Osteoblast (primary cell): ENCODE results near the gene REL. TPM values are rescaled to one million over a fixed set of nuclear protein-coding genes. Genes with fewer than 3 reads are reported as not detected.
A peak's percentile ranks its signal among the peaks of the same experiment; 100 is the strongest.

Experiments used
- DNase-seq: peaks from one replicate; pipeline ENCODE4 v3.0.0; 2011; ENCODE audit warnings: low spot score, mixed read lengths; ENCODE audit not compliant: insufficient read length; ENCODE audit errors: missing footprints
- H2AFZ ChIP-seq: 2 replicates; pipeline ENCODE4 v1.6.0; 2011; ENCODE audit warnings: mild to moderate bottlenecking, low read length
- H3K27ac ChIP-seq: 2 replicates; pipeline ENCODE4 v1.5.1; 2011; ENCODE audit warnings: mild to moderate bottlenecking, low read depth, low read length, moderate library complexity
- H3K27me3 ChIP-seq: 2 replicates; pipeline ENCODE4 v1.6.0; 2012; ENCODE audit warnings: mild to moderate bottlenecking, control low read depth, inconsistent platforms, low read length, moderate library complexity; ENCODE audit not compliant: insufficient read depth
- H3K36me3 ChIP-seq: 2 replicates; pipeline ENCODE4 v1.5.1; 2011; ENCODE audit warnings: mild to moderate bottlenecking, low read length, control low read depth, moderate library complexity; ENCODE audit not compliant: insufficient read depth
- H3K4me1 ChIP-seq: 2 replicates; pipeline ENCODE4 v1.5.1; 2011; ENCODE audit warnings: mild to moderate bottlenecking, low read length, control low read depth, moderate library complexity; ENCODE audit not compliant: insufficient read depth
- H3K4me2 ChIP-seq: 2 replicates; pipeline ENCODE4 v1.6.0; 2011; ENCODE audit warnings: mild to moderate bottlenecking, low read length; ENCODE audit not compliant: insufficient read depth
- H3K4me3 ChIP-seq: fragments of 200-600 bp; sonication (generic); 3 replicates; pipeline ENCODE4 v1.5.1; 2012; ENCODE audit warnings: mild to moderate bottlenecking, low read length, inconsistent platforms; ENCODE audit not compliant: insufficient read depth
- H3K79me2 ChIP-seq: 2 replicates; pipeline ENCODE4 v1.6.0; 2012; ENCODE audit warnings: mild to moderate bottlenecking, low read length, control low read depth, inconsistent platforms; ENCODE audit not compliant: insufficient read depth
- H3K9me3 ChIP-seq: 2 replicates; pipeline ENCODE4 v1.5.1; 2011; ENCODE audit warnings: low read depth, low read length, control low read depth
- H4K20me1 ChIP-seq: 2 replicates; pipeline ENCODE4 v1.6.0; 2012; ENCODE audit warnings: mild to moderate bottlenecking, low read length, control low read depth; ENCODE audit not compliant: insufficient read depth
- CTCF ChIP-seq: IDR thresholded peaks from 2 replicates; pipeline ENCODE4 v1.5.1; 2011; ENCODE audit warnings: mild to moderate bottlenecking, low read depth, low read length, moderate library complexity; ENCODE audit errors: extremely low read depth
- total RNA-seq: library from RNA; depleted of rRNA; stranded (reverse); fragments of >200 nt; gene quantifications from 2 replicates; pipeline ENCODE4 v1.2.3, GENCODE V29; 2012

REL gene
- total RNA-seq, 1 donor = 6.2 TPM

GRCh38 chr2:60840880-60841279 is 40.5 kb upstream of the REL start:
- no peak overlapping the region for H3K27ac ChIP-seq
- no peaks in the 10 kb centered on the region for H3K4me1 ChIP-seq
- H4K20me1 ChIP-seq = no peaks in the 10 kb centered on the region
- no peak overlapping the region for H2AFZ ChIP-seq
- DNase-seq = peak; percentile 23
- H3K36me3 ChIP-seq = no peaks in the 10 kb centered on the region
- H3K9me3 ChIP-seq = no peaks in the 10 kb centered on the region
- H3K79me2 ChIP-seq = no peaks in the 10 kb centered on the region
- H3K4me2 ChIP-seq = no peak overlapping the region
- H3K4me3 ChIP-seq = no peak overlapping the region
- H3K27me3 ChIP-seq = peaks cover 5% of the 10 kb centered on the region
- no peak for TF ChIP-seq CTCF

- H3K4me1 ChIP-seq = no peaks in the 10 kb centered on the region
- no peak overlapping the region for H3K4me3 ChIP-seq
- H3K36me3 ChIP-seq = no peaks in the 10 kb centered on the region
- no peaks in the 10 kb centered on the region for H4K20me1 ChIP-seq
- no peaks in the 10 kb centered on the region for H3K79me2 ChIP-seq
- no peak for TF ChIP-seq CTCF
- no peak for DNase-seq
- no peak overlapping the region for H3K27ac ChIP-seq
- H2AFZ ChIP-seq = no peak overlapping the region
- H3K27me3 ChIP-seq = no peaks in the 10 kb centered on the region
- H3K4me2 ChIP-seq = no peak overlapping the region
- H3K9me3 ChIP-seq = no peaks in the 10 kb centered on the region
These were observed 38.4 kb upstream of the REL start for GRCh38 chr2:60843006-60843405.

- no peak overlapping the region for H2AFZ ChIP-seq
- no peaks in the 10 kb centered on the region for H3K4me1 ChIP-seq
- no peak overlapping the region for H3K4me2 ChIP-seq
- H3K79me2 ChIP-seq = no peaks in the 10 kb centered on the region
- H3K27me3 ChIP-seq = no peaks in the 10 kb centered on the region
- no peak overlapping the region for H3K4me3 ChIP-seq
- H3K9me3 ChIP-seq = no peaks in the 10 kb centered on the region
- no peak overlapping the region for H3K27ac ChIP-seq
- no peak for TF ChIP-seq CTCF
- H4K20me1 ChIP-seq = no peaks in the 10 kb centered on the region
- DNase-seq = no peak
- H3K36me3 ChIP-seq = no peaks in the 10 kb centered on the region
These were observed 37.3 kb upstream of the REL start for GRCh38 chr2:60844105-60844504.

GRCh38 chr2:60847854-60848253 is 33.5 kb upstream of the REL start:
- H3K27ac ChIP-seq = no peak overlapping the region
- no peaks in the 10 kb centered on the region for H3K79me2 ChIP-seq
- no peaks in the 10 kb centered on the region for H4K20me1 ChIP-seq
- no peaks in the 10 kb centered on the region for H3K36me3 ChIP-seq
- no peaks in the 10 kb centered on the region for H3K4me1 ChIP-seq
- no peaks in the 10 kb centered on the region for H3K27me3 ChIP-seq
- no peaks in the 10 kb centered on the region for H3K9me3 ChIP-seq
- H2AFZ ChIP-seq = no peak overlapping the region
- DNase-seq = no peak
- H3K4me3 ChIP-seq = no peak overlapping the region
- no peak overlapping the region for H3K4me2 ChIP-seq
- TF ChIP-seq CTCF = no peak
